HG02763 (cell line): ENCODE data around the gene MGMT.

Experiments used
- ATAC-seq: cut with Tn5 transposase; IDR thresholded peaks from one replicate; pipeline ENCODE4 v1.9.1; 2021; ENCODE audit warnings: mild to moderate bottlenecking, moderate library complexity; ENCODE audit not compliant: unreplicated experiment

The MGMT gene

DNA sequence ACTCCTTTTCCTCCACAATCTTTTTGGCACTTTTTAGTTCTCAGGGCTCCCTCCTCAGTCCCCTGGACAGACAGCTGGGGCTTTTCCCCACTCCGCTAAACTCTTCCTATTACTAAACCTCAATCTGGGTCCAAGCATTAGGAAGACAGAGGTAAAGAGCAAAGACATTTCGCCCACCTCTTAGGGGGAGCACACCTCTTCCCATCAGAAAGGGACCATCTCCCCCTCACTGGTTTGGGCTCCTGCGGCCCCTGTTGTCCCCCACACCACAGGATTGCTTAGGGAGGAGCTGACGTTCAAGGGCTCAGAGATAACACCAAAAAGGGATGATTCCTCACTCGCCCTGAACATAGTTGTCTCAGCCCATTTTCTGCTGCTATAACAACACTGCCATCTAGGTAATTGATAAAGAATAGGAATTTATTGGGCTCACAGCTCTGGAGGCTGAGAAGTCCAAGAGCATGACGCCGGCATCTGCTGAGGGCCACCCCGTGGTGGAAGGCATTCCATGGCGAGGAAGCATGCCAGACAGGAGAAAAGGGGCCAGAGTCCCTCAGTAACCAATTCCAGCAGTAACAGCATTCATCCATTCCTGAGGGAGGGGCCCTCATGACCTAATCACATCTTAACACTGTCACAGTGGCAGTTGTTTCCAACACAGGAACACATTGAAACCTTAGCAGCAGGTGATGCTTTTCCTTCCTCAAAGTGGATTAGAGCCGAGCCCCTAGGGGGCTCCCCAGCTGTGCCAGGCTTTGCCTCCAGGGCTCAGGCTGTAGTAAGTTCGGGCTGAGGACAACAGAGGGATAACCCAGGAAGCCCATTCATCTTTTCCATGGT, 287.4 kb downstream of the MGMT start:
- no peak for ATAC-seq

DNA sequence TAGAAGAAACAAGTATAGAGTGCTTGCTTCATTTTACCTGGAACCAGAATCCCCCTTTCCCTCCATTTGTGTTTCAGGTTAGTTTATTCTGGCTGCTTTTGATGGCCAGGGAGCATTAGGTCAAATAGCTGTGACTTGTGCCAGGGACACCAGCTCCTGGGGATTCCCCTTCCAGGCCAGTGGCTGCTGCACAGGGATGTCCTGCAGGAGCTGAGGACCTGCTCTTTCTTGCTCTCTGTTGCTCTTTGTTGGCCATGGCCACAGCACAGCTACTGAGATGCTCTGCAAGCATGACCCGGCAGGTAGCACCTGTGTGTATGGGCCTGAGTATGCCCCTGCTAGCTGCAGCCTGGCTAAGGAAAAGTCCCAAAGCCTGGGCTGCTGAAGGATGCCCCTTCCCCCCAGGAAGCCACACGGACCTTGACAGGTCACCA, 288.1 kb downstream of the MGMT start:
- no peak for ATAC-seq

DNA sequence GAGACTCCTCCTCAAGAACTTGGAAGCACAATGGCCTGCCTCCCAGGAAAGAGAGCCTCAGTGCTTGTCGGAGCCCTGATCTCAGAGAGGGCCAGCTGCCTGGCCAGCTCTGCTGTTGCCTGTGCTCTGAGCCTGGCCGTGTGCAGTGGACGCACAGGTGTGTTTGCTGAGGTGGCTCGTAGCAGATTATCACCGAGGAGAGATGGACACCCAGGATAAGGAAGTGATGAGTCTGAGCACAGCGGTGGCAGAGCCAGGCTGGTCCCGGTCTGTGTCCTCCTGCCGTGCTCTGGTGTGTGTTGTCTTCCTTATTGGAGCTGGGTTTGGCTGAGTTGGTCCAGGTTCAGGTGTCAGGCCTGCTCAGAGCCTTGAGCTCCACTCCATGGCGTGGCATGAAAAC, 288.6 kb downstream of the MGMT start:
- no peak for ATAC-seq

DNA sequence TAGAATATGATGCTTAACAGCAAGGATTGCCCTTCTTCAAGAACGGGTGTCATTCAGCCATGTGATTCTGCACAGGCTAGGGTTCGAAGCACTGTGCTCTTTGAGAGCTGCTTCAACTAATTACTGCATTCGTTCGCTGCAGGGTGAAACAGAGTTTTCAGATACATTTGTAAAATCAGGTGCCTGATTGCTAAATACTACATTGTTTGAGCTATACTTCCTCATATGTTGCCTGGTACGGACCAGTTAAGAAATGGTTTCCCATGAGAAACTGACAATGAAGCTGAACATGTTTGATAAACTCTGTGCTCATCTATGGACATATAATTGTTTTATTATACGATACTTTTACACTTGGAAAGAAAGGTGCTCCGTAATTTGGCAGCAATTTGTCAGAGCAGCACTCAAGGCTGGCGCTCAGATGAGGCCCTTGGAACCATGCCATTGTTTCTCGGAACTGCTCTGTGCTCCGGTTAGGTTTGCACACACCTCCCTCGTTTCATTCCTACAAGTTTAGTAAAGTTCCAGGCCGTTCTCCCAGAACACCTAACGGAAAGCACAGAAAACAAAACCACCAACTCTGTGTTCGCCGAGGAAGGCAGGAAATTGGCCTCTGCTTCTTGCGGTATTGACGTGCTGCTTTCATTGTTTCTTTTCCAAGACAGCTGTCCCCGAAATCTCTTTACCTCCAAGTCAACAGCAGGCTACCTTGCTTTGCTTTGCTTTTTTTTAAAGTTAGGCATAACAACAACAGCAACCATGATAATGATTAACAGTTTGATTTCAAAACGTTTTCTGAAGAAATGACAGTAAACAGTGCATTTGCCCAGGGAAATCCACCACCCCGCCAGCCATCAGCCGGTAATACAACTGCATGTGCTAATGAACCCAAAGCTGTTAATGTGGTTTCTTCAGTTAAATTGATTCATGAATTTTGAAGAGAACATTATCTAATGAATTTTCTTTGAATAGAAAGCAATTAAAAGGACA, 290.2 kb downstream of the MGMT start:
- ATAC-seq = no peak

DNA sequence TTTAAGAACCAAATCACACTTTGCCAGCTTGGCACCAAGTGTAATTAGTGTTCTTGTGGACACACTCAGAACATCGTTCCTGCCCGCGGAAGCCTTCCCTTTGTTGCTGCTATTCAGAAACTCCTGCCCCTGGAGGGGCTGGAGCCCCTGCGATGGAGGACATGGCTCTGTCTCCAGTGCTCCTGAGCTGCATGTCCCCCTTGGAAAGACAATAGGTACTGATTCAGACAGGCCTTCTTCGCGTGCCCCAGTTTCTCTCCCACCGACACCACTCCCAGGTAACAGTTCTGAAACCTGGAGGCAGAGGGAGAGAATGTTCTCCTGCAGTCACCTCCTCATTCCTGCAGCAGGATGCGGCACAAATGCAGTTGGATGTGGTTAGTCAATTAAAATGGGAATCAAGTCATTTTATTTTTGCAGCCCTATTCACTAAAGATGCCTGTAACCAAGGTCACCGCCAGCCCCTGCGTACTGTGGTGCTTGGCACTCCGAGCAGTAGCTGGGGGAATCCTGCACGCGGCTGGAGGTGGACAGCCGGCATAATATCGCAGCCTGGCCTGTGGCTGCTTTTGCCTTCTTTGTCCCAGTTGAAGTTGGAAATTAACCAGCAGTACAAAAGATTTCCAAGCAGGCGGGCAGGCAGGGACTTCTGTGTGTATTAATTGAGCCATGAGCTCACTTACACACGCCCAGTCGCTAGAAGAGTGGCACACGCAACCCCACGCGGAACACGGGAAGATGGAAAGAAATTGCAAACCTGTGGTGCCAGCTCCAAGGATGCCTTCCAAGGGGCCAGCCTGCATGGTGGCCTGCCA, 291.4 kb downstream of the MGMT start:
- ATAC-seq = no peak

DNA sequence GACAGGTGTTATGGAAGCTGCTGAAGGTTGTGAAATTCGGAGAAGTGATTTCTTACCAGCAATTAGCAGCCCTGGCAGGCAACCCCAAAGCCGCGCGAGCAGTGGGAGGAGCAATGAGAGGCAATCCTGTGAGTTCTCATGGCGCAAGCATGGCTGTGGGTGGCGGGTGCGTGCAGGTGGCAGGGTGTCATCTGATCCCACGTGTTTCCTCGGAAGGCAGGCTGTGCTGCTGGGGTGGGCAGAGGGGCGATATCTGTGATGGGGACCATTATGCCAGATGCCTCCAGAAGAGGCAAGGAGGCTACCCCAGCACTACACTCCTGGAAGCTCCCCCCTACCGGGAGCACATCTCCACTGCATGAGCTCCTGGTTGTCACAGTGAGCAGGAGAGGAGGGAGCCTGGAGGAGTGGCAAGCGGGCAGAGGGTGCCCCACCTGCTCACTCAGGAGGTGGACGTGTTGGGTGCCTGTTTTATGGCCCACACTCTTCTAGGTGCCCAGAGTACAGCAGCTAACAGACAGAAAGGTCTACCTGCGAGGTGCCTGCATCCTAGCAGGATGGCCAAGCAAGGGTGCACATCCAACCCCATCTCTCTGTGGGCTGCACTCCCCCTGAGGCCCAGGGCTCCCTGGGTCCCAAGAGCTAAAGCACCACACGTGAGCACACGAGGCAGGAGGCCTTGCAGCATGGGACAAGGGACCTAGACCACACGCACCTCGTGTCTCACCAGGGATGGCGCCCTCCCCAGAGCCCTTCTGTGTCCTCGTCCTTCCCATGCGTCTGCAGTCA, 292.4 kb downstream of the MGMT start:
- ATAC-seq = no peak

DNA sequence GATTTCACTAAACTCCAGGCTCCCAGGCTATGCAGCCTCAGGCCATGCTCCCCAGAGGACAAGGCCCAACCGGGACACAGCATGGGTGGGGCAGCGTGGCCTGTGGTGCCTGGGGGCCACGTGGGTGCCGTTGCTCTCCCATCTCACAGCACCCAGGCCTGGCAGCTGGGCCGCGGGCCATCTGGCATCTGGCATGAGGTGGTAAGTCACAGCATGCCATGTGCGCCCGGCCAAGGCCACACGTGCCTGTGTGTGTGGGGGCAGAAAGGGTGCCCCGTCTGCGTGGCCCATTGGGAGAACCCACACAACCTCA, 292.9 kb downstream of the MGMT start:
- no peak for ATAC-seq

DNA sequence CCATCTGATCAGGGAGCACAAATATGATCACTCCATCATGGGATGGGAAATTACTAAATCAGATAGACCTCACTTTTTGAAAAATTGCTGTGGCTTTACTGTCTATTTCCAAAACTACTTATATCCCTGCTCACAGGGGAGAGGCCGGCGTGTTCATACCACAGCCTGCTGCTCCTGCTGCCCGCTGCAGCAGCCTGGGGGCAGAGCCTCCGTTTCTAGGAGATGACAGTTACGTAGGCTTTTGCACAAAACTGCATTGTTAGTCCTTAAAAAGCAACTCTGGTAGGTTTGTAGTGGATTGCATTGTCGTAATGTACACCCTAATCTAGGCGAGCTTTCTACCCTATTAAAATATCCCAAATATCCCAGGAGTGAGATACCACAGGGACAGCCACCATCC, 293.4 kb downstream of the MGMT start:
- ATAC-seq = no peak

DNA sequence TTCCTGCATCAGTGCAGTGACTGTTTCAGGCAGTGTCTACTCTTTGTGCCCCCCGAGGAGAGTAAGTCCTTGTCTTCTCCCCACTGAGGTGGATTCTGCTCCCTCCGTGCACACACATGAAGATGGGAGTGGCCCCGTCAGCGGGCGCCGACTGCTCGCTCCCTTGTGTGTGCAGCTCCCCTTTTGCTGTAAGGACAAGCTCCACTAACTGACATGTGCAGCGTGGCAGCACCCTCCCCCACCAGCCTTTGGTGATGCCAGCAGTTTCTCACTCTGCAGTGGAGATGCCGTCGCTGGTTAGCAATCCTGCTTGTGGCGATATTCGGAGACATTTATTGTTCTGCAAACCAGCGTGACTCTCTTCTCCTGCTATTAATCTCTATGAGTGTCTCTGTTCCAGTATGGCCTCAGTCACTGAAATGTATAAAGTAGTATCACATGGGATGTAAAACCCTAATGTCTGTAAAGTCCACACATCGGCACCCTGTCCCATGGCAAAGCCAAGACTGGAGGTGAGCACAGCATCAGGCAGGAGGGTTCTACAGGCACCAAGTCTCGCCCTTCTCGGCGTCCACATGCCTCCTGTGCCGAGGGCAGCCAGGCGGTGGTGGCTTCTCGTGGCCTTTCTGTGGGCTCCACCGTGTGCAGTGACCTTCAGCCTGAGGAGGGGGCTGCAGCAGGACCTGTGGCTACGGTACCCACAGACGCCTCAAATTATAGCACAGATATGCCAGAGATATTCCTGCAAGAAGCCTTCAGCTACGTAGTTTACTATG, 294.3 kb downstream of the MGMT start:
- no peak for ATAC-seq

DNA sequence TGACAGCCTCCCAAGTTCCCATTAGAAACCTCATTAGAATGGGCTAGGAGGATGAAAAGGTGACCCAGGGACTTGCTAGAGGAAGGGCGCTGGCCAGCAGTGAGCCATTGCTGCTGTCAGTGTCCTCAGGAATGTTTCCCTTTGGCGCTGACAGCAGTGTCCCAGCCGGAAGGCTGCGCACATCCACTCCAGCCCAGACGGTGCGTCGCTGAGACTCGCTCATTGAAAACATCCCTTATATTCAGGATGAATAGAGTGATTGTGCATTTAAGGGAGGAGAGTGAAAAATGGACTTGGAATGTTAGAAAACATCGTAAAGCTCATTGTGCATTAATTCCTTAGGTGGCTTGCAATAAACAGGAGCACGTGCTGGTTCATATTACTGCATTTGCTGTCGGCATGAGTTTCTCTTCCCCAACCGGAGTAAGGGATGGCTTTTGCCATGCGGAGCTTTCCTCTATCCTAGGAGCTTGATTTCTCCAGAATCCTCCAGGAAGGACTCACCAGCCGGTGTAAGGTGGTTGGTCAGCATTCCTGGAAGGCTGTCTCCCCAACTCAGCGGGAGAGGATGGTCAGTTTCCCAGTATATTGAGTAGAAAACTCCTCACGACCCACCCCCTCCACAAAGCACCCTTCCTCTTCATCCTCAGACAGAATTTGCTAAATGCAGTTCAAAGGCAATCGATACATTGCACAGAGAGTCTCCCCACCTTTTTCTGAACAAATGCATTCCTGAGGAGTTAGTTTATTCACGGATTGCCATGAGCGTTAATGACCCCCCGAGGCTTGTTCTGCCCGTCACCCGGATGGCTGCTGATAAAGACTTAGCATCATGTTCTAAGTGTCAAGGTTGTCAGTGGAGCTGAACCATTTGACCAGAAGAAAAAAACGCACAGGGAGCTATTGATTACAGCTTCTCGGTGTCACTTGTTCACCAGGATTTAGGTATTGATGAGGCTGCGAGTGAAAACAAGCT, 295.2 kb downstream of the MGMT start:
- no peak for ATAC-seq

DNA sequence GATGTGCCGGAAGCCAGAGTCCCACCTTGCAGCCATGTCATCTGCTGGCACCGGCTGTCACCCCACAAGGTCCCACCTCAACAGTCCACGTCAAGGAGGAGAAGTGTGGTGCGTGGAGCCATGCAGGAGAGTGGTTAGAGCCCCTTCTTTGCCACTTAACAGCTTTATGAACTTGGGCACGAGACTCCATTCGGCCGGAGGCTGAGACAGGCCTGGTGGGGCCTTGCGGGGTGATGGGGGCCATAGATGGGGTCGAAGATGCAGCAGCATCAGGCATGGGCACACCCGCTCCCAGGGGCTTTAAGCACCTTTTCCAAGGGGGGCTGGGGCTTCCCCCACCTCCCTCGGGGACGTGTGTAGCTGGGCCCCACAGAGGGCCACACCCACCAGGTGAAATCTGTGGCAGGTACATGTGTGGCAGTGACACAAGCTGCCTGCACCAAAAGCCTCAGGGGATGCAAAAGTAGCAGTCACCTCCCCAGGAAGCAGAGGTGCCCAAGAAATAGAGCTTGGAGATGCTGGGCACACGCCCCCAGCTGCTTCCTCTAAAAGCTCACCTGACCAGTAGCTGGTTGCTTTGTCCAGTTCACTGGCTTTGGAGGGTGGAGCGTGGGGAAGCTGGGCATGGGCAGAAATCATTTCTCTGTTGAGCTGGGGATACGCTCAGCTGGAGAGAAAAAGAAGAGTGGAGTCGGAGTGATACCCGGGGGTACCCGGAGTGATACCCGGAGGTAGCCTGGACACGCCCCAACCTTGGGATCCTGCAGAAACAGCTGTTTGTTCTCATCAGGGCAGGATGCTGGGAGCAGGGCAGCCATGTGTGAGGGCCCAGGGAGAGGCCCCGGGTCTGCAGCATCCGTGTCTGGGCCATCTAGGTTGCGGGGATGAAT, 297.2 kb downstream of the MGMT start:
- ATAC-seq = no peak

DNA sequence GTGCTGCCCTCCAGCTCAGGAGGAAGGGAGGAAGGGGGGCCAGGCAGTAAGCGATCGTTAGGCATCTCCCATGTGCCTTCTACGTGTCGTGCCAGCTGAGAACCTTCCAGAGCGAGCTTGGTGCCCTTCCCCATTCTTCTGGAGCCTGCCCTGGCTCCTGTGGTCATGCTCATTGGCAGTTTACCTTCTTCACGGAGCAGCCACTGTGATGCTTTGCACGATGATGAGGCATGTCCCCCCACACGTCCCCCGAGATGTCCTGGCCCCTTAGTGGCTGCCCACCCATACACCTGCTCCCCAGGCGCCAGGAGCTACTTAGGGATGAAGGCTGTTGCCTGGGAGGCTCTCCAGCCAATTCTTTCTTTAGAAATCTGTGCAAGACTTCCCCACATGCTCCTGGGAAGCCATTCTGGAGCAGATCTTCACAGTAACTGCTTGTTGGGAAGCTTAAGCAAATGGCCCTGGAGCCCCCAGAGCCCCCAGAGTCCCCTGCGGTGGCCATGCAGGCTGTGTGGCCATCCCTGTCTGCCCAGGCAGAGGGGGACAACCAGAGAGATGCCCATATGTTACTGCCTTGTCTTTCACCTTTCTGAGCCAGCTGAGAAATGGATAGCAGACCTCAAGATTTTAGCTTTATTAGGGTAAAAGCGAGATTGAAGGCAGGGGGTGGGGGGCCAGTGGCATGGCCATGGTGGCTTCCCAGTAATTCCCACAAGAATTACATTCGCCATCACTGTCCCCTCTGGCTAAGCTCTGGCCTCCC, 298.0 kb downstream of the MGMT start:
- no peak for ATAC-seq

DNA sequence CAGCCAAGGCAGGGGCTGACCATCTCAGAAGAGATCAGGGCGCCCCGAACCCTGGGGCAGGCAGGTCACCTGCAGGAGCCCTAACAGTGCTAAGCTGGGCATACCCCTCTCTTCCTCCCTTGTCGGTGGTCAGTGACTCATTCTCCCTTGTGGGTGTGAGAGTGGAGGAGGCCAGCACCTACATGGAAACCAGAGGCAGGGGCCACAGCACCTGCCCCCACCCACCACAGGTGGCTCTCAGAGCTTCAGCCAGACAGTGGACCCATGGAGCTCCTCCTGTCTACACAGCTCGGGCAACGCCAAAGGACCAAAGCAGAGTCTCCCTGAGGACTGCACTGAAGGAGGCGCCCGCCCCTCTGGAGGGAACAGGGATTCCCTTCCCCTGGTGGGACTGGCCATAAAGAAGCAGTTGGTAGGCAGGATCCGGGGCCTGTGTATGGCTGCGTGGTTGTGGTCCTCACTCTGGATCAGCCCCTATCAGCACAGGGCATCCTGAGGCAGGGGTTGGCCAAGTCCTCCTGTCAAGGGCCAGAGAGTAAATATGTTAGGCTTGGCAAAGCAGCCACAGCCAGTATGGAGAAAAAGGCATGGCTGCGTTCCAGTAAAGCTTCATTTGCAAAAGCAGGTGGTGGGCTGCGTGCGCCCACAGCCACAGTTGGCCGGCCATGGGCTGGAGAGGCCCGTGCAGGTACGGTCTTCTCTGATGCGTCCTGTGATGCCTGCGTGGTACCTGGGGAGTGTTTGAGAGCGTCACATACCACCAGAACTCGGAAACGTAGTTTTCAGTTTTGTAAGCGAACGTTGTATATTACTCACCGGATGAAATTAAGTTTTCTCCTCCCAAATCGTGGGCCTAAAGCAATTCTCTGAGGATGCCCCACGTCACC, 298.9 kb downstream of the MGMT start:
- no peak for ATAC-seq

DNA sequence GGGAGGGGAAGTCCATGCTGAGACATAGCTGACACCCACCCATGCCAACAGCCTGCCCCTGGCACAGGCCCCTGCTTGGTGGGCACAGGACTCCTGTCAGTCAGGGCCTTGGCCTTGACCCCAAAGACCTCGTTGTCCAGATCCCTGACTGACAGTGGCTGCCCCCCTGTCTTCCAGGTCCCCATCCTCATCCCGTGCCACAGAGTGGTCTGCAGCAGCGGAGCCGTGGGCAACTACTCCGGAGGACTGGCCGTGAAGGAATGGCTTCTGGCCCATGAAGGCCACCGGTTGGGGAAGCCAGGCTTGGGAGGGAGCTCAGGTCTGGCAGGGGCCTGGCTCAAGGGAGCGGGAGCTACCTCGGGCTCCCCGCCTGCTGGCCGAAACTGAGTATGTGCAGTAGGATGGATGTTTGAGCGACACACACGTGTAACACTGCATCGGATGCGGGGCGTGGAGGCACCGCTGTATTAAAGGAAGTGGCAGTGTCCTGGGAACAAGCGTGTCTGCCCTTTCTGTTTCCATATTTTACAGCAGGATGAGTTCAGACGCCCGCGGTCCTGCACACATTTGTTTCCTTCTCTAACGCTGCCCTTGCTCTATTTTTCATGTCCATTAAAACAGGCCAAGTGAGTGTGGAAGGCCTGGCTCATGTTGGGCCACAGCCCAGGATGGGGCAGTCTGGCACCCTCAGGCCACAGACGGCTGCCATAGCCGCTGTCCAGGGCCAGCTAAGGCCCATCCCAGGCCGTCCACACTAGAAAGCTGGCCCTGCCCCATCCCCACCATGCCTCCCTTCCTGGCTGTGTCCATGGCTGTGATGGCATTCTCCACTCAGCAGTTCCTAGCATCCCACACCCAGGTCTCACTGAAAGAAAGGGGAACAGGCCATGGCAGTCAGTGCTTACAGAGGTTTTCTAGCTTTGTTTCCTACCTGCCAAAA, 299.8 kb downstream of the MGMT start:
- ATAC-seq = no peak

DNA sequence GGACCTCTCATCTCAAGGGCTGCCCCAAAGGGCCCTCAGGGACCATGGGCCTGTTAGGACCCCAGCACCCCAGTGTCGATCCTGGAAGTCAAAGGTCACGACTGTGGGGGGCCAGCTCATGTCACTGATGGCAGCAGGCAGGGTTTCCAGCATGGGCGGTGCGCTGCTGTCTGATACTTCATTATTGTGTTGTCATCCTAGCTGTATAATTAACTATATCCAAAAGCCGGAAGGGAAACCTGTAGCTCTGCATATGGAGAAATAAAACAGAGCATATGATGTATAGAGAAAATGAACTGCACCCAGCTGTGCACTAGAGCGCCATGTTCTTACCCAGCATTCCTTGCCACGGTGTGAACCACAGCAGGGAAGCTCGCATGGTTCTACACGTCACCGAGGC, 300.7 kb downstream of the MGMT start:
- ATAC-seq = no peak
